ENCODE measurements around the gene PILRA.
"Not testable (repeated sequence)": the region's sequence is repeated elsewhere in the genome, so short reads cannot be mapped to it uniquely, and the experiment has no call there.

PILRA gene

GRCh38 chr7:100381531-100382233 lies 8.4 kb downstream of the PILRA start:
- not testable (repeated sequence) for FAIRE-seq

- not testable (repeated sequence) for FAIRE-seq
Observed at GRCh38 chr7:100382234-100382853, 9.1 kb downstream of the PILRA start.

- no peak for FAIRE-seq
Observed at GRCh38 chr7:100384628-100385294, 11.5 kb downstream of the PILRA start.

- no peak for FAIRE-seq
Observed at GRCh38 chr7:100386940-100387339, 13.7 kb downstream of the PILRA start.

GRCh38 chr7:100387695-100388094 lies 14.4 kb downstream of the PILRA start:
- FAIRE-seq = no peak

- no peak for FAIRE-seq
Observed at GRCh38 chr7:100389437-100390088, 16.3 kb downstream of the PILRA start.

GRCh38 chr7:100390286-100391009 lies 17.2 kb downstream of the PILRA start:
- no peak for FAIRE-seq

GRCh38 chr7:100393233-100393905 lies 20.1 kb downstream of the PILRA start:
- no peak for FAIRE-seq

- no peak for FAIRE-seq
Observed at GRCh38 chr7:100394077-100394476, 20.8 kb downstream of the PILRA start.

- no peak for FAIRE-seq
Observed at GRCh38 chr7:100396421-100396982, 23.2 kb downstream of the PILRA start.

GRCh38 chr7:100397315-100398081 lies 24.2 kb downstream of the PILRA start:
- FAIRE-seq = no peak

GRCh38 chr7:100398239-100398638 lies 25.0 kb downstream of the PILRA start:
- no peak for FAIRE-seq

GRCh38 chr7:100400041-100400440 lies 26.8 kb downstream of the PILRA start:
- no peak for FAIRE-seq

- FAIRE-seq = no peak
Observed at GRCh38 chr7:100400656-100401055, 27.4 kb downstream of the PILRA start.

GRCh38 chr7:100401811-100402210 lies 28.5 kb downstream of the PILRA start:
- FAIRE-seq = no peak

GRCh38 chr7:100402241-100402640 lies 29.0 kb downstream of the PILRA start:
- no peak for FAIRE-seq

- FAIRE-seq = no peak
Observed at GRCh38 chr7:100406767-100407166, 33.5 kb downstream of the PILRA start.

- FAIRE-seq = no peak
Observed at GRCh38 chr7:100407285-100408180, 34.2 kb downstream of the PILRA start.

GRCh38 chr7:100411101-100411500 lies 37.8 kb downstream of the PILRA start:
- FAIRE-seq = no peak

GRCh38 chr7:100413346-100413745 lies 40.1 kb downstream of the PILRA start:
- FAIRE-seq = no peak
